BLaER1 treated with 17β-estradiol and CSF1 and Interleukin-3, amounts not matched to agents 10 nM and 100 nM (cell line): ENCODE results near the gene PLB1.
A peak's percentile ranks its signal among the peaks of the same experiment; 100 is the strongest.

ENCODE experiments used
- H3K27ac ChIP-seq, 11 experiments: shearing (Covaris generic); formaldehyde crosslinking; 2 replicates each; pipeline ENCODE4 v1.8.1; 2022
- H3K27me3 ChIP-seq, 11 experiments: shearing (Covaris generic); formaldehyde crosslinking; 2 replicates each; pipeline ENCODE4 v1.8.1; 2022
- H3K36me3 ChIP-seq, 11 experiments: shearing (Covaris generic); formaldehyde crosslinking; 2 replicates each; pipeline ENCODE4 v1.8.1; 2022
- H3K4me1 ChIP-seq, 10 experiments: shearing (Covaris generic); formaldehyde crosslinking; 2 replicates each; pipeline ENCODE4 v1.8.1; 2022
- H3K4me2 ChIP-seq, 11 experiments: shearing (Covaris generic); formaldehyde crosslinking; 2 replicates each; pipeline ENCODE4 v1.8.1; 2022
- H3K4me3 ChIP-seq, 10 experiments: shearing (Covaris generic); formaldehyde crosslinking; 2 replicates each; pipeline ENCODE4 v1.8.1; 2022
- H3K9ac ChIP-seq, 11 experiments: shearing (Covaris generic); formaldehyde crosslinking; 2 replicates each; pipeline ENCODE4 v1.8.1; 2022
- H3K9me3 ChIP-seq, 11 experiments: shearing (Covaris generic); formaldehyde crosslinking; replicated peaks in 1 of 11; 2 replicates each; pipeline ENCODE4 v1.8.1; 2022
- H4K20me1 ChIP-seq, 11 experiments: shearing (Covaris generic); formaldehyde crosslinking; 2 replicates each; pipeline ENCODE4 v1.8.1; 2022
- Cebpa-rat ChIP-seq, 11 experiments: shearing (Covaris generic); IDR thresholded peaks; 2 replicates each; pipeline ENCODE4 v1.8.1; 2022

The PLB1 gene

GRCh38 chr2:28578774-28579173, 82.9 kb downstream of the PLB1 start:
- Histone ChIP-seq H3K4me3 (no peak overlapping the region), H3K4me1 (peaks cover 0 to 32% (median 4%) of the 10 kb centered on the region in 10 experiments; a peak in 15 of 20 replicates), H3K9ac (no peak overlapping the region), H4K20me1 (no peaks in the 10 kb centered on the region), H3K9me3 (no peaks in the 10 kb centered on the region), H3K4me2 (no peak overlapping the region), H3K36me3 (0 out of 22 replicates have a peak, but pooled peaks cover 0 to 2% (median 0%) of the 10 kb centered on the region in 11 experiments), H3K27me3 (no peaks in the 10 kb centered on the region), H3K27ac (no peak overlapping the region)
- no peak for TF ChIP-seq Cebpa-rat (IDR thresholded peaks at IDR 0.05)

DNA sequence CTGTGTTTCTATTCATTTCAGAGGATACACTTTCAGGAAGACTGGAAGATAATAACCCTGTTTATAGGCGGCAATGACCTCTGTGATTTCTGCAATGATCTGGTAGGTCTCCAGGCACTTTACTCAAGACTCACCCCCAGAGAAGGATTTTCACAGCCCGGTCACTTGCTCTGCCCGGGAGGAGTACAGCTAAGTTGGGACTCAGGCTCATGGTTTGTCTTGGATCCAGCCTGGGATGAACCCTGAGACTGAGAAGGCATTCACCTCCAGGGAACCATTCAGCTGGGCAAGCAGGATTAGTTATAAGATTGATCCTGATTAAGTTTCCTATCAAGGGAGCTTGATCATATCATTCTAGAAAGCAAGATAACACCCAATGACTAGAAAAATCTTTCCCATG, 83.7 kb downstream of the PLB1 start:
- no peak for TF ChIP-seq Cebpa-rat (IDR thresholded peaks at IDR 0.05)
- Histone ChIP-seq H3K4me3 (no peak overlapping the region), H3K27me3 (no peaks in the 10 kb centered on the region), H3K36me3 (no peaks in the 10 kb centered on the region), H3K4me1 (peaks cover 7 to 41% (median 12%) of the 10 kb centered on the region in 10 experiments; a peak in 19 of 20 replicates), H3K9ac (no peak overlapping the region), H4K20me1 (no peaks in the 10 kb centered on the region), H3K9me3 (no peaks in the 10 kb centered on the region), H3K27ac (no peak overlapping the region), H3K4me2 (no peak overlapping the region)

DNA sequence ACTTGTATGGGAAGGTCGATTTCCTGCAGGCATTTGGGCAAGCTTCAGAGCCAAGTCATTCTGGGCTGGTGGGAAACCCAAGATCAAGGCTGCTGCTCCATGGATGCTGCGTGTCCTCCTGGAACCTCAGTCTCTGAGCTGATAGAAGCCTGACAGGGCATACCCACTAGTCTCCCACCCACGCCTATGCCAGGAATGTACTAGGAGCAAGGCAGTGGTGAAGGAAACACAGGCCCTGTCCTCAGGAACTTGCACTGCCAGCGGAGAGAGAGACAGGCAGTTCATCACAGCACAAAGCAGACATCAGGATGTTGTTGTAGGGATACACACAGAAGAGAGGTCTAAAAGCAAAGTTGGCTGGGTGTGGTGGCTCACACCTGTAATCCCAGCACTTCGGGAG, 84.2 kb downstream of the PLB1 start:
- Histone ChIP-seq H4K20me1 (no peaks in the 10 kb centered on the region), H3K4me3 (no peak overlapping the region), H3K36me3 (no peaks in the 10 kb centered on the region), H3K27ac (no peak overlapping the region), H3K9me3 (no peaks in the 10 kb centered on the region), H3K4me2 (no peak overlapping the region), H3K27me3 (no peaks in the 10 kb centered on the region), H3K9ac (no peak overlapping the region), H3K4me1 (peaks cover 9 to 45% (median 15%) of the 10 kb centered on the region in 10 experiments; a peak in 19 of 20 replicates)
- TF ChIP-seq Cebpa-rat (IDR thresholded peaks at IDR 0.05) = no peak

DNA sequence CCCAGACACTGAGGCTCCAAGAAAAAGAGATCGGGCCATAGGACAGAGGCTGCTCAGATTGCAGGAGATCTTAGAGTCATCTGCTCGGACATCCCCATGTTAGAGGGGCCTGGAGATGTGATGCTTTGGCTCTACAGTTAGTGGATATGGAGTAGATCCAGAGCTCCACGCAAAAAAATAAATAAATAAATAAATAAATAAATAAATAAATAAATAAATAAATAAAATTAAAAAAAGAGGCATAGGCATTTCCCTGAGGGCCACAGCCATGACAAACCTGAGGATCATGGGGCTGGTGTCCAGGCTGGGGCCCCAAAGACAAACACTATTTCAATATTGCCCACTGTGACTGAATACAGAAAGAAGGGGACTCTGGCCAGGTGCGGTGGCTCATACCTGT, 85.5 kb downstream of the PLB1 start:
- no peak for TF ChIP-seq Cebpa-rat (IDR thresholded peaks at IDR 0.05)
- Histone ChIP-seq H3K27me3 (no peaks in the 10 kb centered on the region), H3K4me2 (no peak overlapping the region), H4K20me1 (no peaks in the 10 kb centered on the region), H3K36me3 (no peaks in the 10 kb centered on the region), H3K9me3 (no peaks in the 10 kb centered on the region), H3K9ac (no peak overlapping the region), H3K4me3 (no peak overlapping the region), H3K27ac (no peak overlapping the region), H3K4me1 (peaks cover 9 to 56% (median 15%) of the 10 kb centered on the region in 10 experiments; a peak in 19 of 20 replicates)

DNA sequence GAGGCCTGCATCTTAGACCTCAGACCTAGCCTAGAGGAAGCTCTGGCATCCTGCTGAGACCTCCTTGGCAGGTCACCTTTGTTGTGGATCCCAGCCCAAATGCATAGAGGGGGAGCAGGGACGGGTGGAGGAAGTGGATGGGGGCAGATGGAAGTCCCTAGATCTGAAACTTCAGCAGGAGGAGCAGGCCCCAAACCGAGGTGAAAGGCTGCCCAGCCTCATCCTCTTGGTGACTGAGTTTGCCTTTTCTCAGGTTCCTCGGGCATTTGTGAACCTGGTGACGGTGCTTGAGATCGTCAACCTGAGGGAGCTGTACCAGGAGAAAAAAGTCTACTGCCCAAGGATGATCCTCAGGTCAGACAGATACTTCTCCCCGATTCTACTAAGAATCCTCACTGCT, 86.3 kb downstream of the PLB1 start:
- peaks cover 14 to 64% (median 21%) of the 10 kb centered on the region in 10 experiments for H3K4me1 ChIP-seq
- no peaks in the 10 kb centered on the region for H4K20me1 ChIP-seq
- no peak overlapping the region for H3K4me3 ChIP-seq
- peak overlapping the region in 2 of 11 experiments; percentile 13 to 39; a peak in 2 of 22 replicates for H3K4me2 ChIP-seq
- no peaks in the 10 kb centered on the region for H3K36me3 ChIP-seq
- H3K9ac ChIP-seq = no peak overlapping the region
- H3K27me3 ChIP-seq = no peaks in the 10 kb centered on the region
- H3K27ac ChIP-seq = peak overlapping the region in 2 of 11 experiments; percentile 25 to 77; a peak in 2 of 22 replicates
- no peaks in the 10 kb centered on the region for H3K9me3 ChIP-seq
- no peak for TF ChIP-seq Cebpa-rat (IDR thresholded peaks at IDR 0.05)

- H3K27ac ChIP-seq = peak overlapping the region in 3 of 11 experiments; percentile 25 to 77 (median 71); a peak in 2 of 22 replicates
- peaks cover 18 to 64% (median 26%) of the 10 kb centered on the region in 10 experiments for H3K4me1 ChIP-seq
- no peaks in the 10 kb centered on the region for H3K27me3 ChIP-seq
- TF ChIP-seq Cebpa-rat (IDR thresholded peaks at IDR 0.05) = no peak
- 0 out of 22 replicates have a peak overlapping the region, but pooled peaks of 1 of the 11 experiments have one; percentile 8 for H3K9ac ChIP-seq
- H3K4me2 ChIP-seq = peak overlapping the region in 3 of 11 experiments; percentile 25 to 80 (median 39); a peak in 3 of 22 replicates
- H4K20me1 ChIP-seq = no peaks in the 10 kb centered on the region
- H3K4me3 ChIP-seq = no peak overlapping the region
- H3K36me3 ChIP-seq = no peaks in the 10 kb centered on the region
- H3K9me3 ChIP-seq = no peaks in the 10 kb centered on the region
Measured at GRCh38 chr2:28582595-28582994, 86.7 kb downstream of the PLB1 start.

GRCh38 chr2:28583899-28584553, 88.2 kb downstream of the PLB1 start:
- H4K20me1 ChIP-seq = no peaks in the 10 kb centered on the region
- H3K27me3 ChIP-seq = no peaks in the 10 kb centered on the region
- peak overlapping the region in 6 of 11 experiments; percentile 42 to 58 (median 47); a peak in 10 of 22 replicates for H3K9ac ChIP-seq
- TF ChIP-seq Cebpa-rat (IDR thresholded peaks at IDR 0.05) = no peak
- peaks cover 28 to 71% (median 35%) of the 10 kb centered on the region in 10 experiments for H3K4me1 ChIP-seq
- H3K9me3 ChIP-seq = no peaks in the 10 kb centered on the region
- H3K4me2 ChIP-seq = peak overlapping the region; percentile 19 to 91 (median 71); a peak in 19 of 22 replicates
- H3K36me3 ChIP-seq = no peaks in the 10 kb centered on the region
- peak overlapping the region in 10 of 11 experiments; percentile 31 to 77 (median 63); a peak in 19 of 22 replicates for H3K27ac ChIP-seq
- H3K4me3 ChIP-seq = no peak overlapping the region

- TF ChIP-seq Cebpa-rat (IDR thresholded peaks at IDR 0.05) = no peak
- Histone ChIP-seq H4K20me1 (no peaks in the 10 kb centered on the region), H3K9ac (no peak overlapping the region), H3K27me3 (no peaks in the 10 kb centered on the region), H3K9me3 (no peaks in the 10 kb centered on the region), H3K4me3 (no peak overlapping the region), H3K4me2 (peak overlapping the region; percentile 57 to 75 (median 66); a peak in 21 of 22 replicates), H3K4me1 (peaks cover 28 to 72% (median 35%) of the 10 kb centered on the region in 10 experiments), H3K27ac (no peak overlapping the region), H3K36me3 (no peaks in the 10 kb centered on the region)
Measured at GRCh38 chr2:28586867-28587266, 91.0 kb downstream of the PLB1 start.

- Histone ChIP-seq H3K9ac (no peak overlapping the region), H4K20me1 (no peaks in the 10 kb centered on the region), H3K4me1 (peaks cover 28 to 68% (median 35%) of the 10 kb centered on the region in 10 experiments), H3K27me3 (no peaks in the 10 kb centered on the region), H3K4me3 (no peak overlapping the region), H3K4me2 (peak overlapping the region; percentile 57 to 75 (median 66)), H3K27ac (peak overlapping the region in 2 of 11 experiments; percentile 18 to 26; a peak in 2 of 22 replicates), H3K36me3 (no peaks in the 10 kb centered on the region), H3K9me3 (no peaks in the 10 kb centered on the region)
- no peak for TF ChIP-seq Cebpa-rat (IDR thresholded peaks at IDR 0.05)
Measured at GRCh38 chr2:28587526-28588291, 91.8 kb downstream of the PLB1 start.
